GM15510 (cell line): ENCODE measurements around the gene LYG2.
"Not testable (repeated sequence)": the region's sequence is repeated elsewhere in the genome, so short reads cannot be mapped to it uniquely, and the experiment has no call there.

Experiments
- POLR2A ChIP-seq: IDR thresholded peaks from 3 replicates; pipeline ENCODE4 v1.6.1; 2011; ENCODE audit warnings: borderline replicate concordance; ENCODE audit not compliant: insufficient read length; ENCODE audit errors: extremely low read depth

LYG2 gene

GRCh38 chr2:99255491-99256318 is at the start of gene LYG2:
TSS of gene LYG2 (minus strand) at chr2:99255666. CDS start at chr2:99254260, 1,406 bp downstream.
- TF ChIP-seq POLR2A = no peak

GRCh38 chr2:99301097-99301496 is 45.6 kb upstream of the LYG2 start, which contains the start of gene LYG1:
TSS of gene LYG1 (minus strand) at chr2:99301197. CDS start at chr2:99295670, 5,527 bp downstream.
- TF ChIP-seq POLR2A = not testable (repeated sequence)

GRCh38 chr2:99299580-99299979 is 44.1 kb upstream of the LYG2 start:
- TF ChIP-seq POLR2A = no peak

- no peak for TF ChIP-seq POLR2A
Measured at GRCh38 chr2:99297994-99298393, 42.5 kb upstream of the LYG2 start.

- TF ChIP-seq POLR2A = no peak
Measured at GRCh38 chr2:99285526-99285925, 30.1 kb upstream of the LYG2 start.

- no peak for TF ChIP-seq POLR2A
Measured at GRCh38 chr2:99279969-99280695, 24.7 kb upstream of the LYG2 start.

- no peak for TF ChIP-seq POLR2A
Measured at GRCh38 chr2:99278793-99279291, 23.4 kb upstream of the LYG2 start.

- TF ChIP-seq POLR2A = no peak
Measured at GRCh38 chr2:99275882-99276281, 20.4 kb upstream of the LYG2 start.

GRCh38 chr2:99261242-99261641 is 5.8 kb upstream of the LYG2 start:
- TF ChIP-seq POLR2A = no peak

- no peak for TF ChIP-seq POLR2A
Measured at GRCh38 chr2:99260184-99260583, 4.7 kb upstream of the LYG2 start.

GRCh38 chr2:99259465-99259864 is 4.0 kb upstream of the LYG2 start:
- no peak for TF ChIP-seq POLR2A

- TF ChIP-seq POLR2A = no peak
Measured at GRCh38 chr2:99256677-99257076, 1.2 kb upstream of the LYG2 start.

- no peak for TF ChIP-seq POLR2A
Measured at GRCh38 chr2:99249951-99250350, 5.5 kb downstream of the LYG2 start.

- TF ChIP-seq POLR2A = no peak
Measured at GRCh38 chr2:99242151-99242550, 13.3 kb downstream of the LYG2 start.

GRCh38 chr2:99240431-99240830 is 15.0 kb downstream of the LYG2 start:
- TF ChIP-seq POLR2A = no peak
